Occipital lobe (tissue), 2 donors: Measurements from ENCODE around the gene CCL1. TPM values are rescaled to one million over a fixed set of nuclear protein-coding genes. Genes with fewer than 3 reads are reported as not detected.
"Not testable (repeated sequence)": the region's sequence is repeated elsewhere in the genome, so short reads cannot be mapped to it uniquely, and the experiment has no call there.

Experiments
- DNase-seq: peaks from one replicate; lab custom pipeline; 2025; lab: John Stamatoyannopoulos, UW
- total RNA-seq: library from RNA; depleted of rRNA; stranded (reverse); fragments of >200 nt; gene quantifications from one replicate; pipeline ENCODE4 v1.2.3, GENCODE V29; 2014

Gene CCL1
- total RNA-seq, 1 donor from 2014 or later, result 0.47 TPM

DNA sequence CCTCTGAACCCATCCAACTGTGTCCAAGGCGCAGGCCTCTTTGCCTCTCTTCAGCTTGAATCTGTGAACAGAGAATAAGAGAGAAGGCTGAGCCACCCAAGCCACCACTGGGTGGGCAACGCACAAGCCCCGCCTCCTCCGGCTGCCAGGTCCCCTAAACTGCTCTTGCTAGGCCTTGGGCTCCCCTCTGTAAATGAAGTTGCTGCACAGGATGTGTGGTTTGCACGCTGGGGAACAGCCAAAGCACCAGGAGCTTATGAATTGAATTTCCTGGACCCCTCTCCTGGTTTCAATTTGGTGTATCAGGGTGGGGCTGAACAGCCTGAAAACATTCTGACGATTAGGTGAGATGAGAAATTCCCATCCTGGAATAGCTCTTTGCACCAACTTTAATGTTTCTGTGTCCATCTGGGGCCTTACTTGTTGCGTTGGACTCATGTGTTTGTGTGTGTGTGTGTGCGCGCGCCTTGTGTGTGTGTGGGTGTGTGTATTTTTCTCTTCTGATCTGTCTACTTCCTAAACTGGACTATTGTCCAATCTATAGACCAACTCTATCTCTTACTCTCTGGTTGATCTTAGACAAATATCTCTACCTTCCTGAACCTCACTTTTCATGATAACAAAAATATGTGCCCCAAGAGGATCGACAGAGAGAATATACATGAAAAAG lies 2.3 kb downstream of the CCL1 start:
- no peak for DNase-seq

DNA sequence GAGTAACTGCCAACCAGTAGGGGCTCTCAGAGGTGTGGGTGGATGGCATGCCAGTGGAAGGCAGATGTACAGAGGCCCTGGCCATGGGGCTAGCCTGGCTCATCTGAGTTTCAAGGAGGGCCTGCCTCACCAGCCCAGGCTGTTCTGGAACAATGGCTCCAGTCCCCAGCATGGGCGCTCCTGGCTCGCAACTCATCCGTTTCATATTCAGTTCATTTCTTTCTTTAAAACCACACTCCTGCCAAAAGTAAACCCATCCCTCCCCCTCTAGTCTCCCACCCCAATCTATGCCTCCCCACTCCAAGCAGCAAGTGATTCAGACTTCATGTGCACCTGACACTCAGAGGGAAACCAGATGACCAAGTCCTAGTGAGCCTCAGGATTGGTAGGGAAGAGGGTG lies 4.4 kb downstream of the CCL1 start:
- no peak for DNase-seq

DNA sequence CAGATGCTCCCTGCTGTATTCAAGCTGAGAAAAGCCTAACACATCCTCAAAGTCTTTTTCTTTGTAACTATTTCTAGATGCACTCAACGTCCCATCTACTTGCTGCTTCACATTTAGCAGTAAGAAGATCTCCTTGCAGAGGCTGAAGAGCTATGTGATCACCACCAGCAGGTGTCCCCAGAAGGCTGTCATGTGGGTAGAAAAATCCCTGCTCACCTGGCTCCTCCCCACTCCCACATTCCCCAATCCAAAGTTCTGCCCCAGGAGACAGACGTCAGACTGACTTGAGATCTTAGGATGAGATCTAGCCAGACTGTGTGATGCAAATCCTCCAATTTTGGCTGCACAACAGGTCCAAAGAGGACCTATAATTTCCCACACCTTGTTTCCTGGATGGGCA lies 5.6 kb downstream of the CCL1 start:
- no peak for DNase-seq

DNA sequence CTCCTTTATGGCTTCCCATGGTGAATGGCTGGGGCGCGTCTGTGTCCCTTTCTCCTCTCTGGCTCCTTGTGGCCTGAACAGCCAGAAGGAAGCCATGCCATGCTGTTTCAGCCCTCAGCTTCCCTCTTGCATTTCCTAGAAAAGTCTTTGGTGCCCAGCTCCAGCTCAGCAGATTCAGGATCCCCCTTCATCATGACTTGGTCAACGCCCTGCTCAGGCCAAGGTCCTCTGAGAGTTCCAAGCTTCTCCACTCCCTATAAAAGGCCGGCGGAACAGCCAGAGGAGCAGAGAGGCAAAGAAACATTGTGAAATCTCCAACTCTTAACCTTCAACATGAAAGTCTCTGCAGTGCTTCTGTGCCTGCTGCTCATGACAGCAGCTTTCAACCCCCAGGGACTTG lies 6.8 kb downstream of the CCL1 start, which contains the start of gene CCL13:
TSS of gene CCL13 (plus strand) at position 287 of the 400 bp plus-strand sequence. CDS start at position 334, 47 bp downstream.
- no peak for DNase-seq

DNA sequence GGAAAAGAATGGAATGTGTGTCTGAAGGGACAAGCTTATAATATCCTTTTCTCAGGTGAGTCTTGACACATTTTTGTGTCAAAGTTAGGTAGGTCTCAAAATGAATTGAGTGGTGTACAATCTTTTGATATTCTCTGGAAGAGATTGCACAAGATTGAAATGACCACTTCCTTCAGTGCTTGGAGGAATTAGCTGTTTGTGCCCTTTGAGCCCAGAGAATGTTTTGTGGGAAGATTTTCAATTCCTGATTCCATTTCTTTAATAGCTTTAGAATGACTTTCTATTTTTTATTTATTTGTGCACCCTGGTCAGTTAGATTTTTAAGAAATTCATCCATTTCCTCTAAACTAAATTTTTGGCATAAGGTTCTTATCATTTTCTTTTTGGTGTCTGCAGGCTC lies 8.4 kb downstream of the CCL1 start:
- DNase-seq, result no peak

DNA sequence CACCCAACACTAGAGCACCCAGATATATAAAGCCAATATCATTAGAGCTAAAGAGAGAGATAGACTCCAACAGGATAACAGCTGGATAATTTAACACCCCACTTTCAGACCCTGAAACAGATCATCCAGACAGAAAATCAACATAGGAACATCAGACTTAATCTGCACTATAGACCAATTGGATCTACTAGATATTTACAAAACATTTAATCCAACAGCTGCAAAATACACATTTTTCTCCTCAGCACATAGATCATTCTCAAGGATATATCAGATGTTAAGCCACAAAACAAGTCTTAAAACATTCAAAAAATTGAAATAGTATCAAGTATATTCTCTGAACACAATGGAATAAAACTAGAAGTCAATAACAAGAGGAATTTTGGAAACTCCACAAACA lies 10.8 kb downstream of the CCL1 start:
- DNase-seq, result no peak

DNA sequence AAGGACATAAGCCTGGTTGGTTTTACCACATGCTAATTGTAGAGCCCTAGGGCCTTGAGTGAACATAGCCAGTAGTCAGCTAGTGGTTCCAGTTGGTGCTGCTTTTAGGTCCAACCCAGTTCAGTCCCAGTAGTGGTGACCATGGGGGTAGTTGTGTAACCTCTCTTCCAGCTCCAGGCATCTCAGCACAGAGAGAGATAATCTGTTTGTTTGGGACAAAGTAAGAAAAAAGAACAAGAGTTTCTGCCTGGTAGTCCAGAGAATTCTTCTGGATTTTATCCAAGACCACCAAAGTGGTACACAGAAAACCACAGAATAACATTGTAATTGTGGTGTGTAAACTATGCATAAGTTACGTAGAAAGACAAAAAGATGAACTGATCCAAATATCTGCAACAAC lies 11.9 kb downstream of the CCL1 start:
- no peak for DNase-seq

DNA sequence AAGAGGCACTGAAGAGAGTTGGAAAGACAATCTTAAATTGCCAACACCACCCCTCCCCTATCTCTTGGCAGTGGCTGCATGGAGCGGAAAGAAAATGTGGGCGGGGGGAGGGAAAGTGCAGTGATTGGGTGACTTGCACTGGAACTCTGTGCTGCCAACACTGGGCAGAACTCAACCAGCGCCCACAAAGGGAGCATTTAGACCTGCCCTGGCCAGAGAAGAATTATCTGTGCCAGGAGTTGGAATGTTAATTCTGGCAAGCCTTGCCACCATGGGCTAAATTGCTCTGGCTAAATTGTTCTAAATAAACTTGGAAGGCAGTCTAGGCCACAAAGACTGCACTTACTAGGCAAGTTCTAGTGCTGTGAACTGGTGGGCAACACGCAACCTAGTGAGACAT lies 13.3 kb downstream of the CCL1 start:
- DNase-seq, result no peak

DNA sequence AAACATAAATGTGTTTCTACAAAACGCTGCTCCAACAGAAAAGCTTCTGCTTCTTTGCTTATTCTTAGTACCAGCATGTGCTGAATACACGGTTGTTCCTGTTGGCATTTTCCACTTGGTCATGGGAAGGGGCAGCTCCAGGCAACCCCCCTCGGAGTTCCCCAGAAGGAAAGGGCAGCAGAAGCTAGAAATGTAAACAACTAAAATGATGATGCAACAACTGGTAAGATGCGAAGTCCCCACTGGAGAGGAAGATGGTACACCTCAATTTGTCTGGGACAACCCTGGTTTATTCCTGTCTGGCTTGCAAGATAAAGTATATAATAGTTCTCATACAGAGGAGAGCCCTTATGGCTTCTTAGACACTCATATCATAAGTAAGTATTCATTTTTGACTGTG lies 16.0 kb downstream of the CCL1 start:
- no peak for DNase-seq

DNA sequence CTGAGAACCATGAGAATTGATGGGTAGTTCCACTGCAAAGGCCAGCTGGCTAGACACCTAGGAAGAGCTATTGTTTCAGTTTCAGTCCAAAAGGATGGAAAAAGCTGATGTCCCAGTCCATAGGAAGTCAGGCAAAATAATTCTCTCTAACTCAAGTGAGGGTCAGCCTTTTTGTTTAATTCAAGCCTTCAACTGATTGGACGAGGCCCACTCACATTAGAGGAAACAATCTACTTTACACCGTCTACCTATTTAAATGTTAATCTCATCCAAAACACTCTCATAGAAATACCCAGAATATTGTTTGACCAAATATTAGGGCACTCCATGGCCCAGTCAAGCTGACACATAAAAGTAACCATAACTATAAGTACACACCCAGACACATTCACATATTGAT lies 21.1 kb downstream of the CCL1 start:
- no peak for DNase-seq

DNA sequence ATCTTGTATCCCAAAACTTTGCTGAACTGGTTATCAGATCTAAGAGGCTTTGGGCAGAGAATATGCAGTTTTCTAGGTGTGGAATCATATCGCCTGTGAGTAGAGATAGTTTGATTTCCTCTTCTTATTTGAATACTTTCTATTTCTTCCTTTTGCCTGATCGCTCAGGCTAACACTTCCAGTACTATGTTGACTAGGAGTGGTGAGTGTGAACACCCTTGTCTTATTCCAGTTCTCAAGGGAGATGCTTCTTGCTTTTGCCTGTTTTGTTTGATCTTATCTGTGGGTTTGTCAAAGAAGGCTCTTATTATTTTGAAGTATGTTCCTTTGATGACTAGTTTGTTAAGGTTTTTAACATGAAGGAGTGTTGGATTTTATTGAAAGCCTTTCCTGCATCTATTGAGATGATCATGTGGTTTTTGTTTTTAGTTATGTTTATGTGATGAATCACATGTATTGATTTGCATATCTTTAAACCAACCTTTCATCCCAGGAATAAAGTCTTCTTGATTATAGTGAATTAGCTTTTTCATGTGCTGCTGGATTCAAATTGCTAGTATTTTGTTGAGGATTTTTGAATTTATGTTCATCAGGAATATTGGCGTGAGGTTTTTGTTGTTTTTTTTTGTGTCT lies 23.8 kb downstream of the CCL1 start:
- DNase-seq, result no peak

DNA sequence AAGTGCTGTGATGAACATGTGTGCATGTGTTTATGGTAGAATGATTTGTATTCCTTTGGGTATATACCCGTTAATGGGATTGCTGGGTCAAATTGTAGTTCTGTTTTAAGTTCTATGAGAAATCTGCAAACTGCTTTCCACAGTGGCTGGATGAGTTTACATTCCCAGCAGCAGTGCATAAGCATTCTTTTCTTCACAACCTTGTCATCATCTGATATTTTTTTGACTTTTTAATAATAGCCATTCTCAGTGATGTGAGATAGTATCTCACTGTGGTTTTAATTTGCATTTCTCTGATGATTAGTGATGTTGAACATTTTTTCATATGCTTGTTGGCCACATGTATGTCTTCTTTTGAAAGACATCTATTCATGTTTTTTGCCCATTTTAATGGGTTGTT lies 25.3 kb downstream of the CCL1 start:
- no peak for DNase-seq

DNA sequence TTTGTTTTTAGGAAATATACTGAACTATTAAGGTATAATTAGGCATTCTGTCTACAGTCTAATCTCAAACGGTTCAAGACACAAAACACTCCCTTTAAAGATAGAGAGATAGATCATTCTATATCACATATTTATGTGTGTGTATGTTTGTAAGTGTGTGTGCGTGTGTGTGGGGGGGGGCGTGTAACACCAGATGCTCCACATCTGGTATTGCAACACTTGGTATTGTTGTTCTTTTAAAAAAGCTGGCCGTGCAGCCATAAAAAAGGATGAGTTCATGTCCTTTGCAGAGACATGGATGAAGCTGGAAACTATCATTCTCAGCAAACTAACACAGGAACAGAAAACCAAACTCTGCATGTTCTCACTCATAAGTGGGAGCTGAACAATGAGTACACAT lies 35.5 kb downstream of the CCL1 start:
- not testable (repeated sequence) for DNase-seq

DNA sequence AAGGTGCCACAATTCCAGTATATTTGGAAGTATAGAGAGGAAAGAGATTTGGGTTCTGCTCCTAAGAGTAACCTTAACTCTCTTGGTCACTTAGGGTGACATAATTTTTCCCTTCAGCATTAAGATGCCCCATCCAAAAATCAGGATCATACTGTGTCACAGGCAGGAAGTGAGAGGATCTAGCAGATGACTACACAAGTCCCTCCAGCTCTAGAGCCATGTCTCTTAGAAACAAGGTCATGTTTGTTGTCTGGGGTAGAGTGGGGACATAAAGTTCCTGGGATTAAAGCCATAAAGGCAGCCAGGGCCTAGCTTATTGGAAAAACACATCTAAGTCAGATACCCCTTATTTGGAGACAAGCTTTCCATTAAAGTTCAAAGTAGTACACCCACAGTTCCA lies 41.1 kb downstream of the CCL1 start:
- DNase-seq, result no peak

DNA sequence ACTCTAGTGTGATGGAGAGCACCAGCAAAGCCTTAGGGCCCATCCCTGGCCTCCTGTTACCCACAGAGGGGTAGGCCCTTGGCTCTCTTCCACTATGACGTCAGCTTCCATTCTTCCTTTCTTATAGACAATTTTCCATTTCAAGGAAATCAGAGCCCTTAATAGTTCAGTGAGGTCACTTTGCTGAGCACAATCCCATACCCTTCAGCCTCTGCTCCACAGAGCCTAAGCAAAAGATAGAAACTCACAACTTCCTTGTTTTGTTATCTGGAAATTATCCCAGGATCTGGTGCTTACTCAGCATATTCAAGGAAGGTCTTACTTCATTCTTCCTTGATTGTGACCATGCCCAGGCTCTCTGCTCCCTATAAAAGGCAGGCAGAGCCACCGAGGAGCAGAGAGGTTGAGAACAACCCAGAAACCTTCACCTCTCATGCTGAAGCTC lies 44.0 kb downstream of the CCL1 start, which contains the start of gene CCL8:
TSS of gene CCL8 (plus strand) at position 397 of the 445 bp plus-strand sequence. CDS start 67 bp downstream, outside the sequence.
- no peak for DNase-seq

DNA sequence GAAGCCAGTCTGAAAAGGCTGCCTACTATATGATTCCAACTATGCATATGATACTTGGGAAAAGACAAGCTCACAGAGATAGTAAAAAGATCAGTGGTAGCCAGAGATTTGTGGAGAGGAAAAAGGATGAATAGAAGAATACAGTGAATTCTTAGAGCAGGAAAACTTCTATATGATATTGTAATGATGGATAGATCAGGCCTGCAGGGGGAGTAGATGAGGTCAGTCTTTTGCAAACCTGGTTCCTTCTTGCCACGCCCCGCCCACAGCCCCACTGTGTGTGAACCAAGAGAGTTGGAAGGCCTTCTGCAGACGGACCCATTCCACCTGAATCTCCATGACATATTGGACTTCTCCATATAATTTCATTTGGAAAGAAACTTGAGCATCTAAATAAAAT lies 44.6 kb downstream of the CCL1 start:
- DNase-seq, result no peak

DNA sequence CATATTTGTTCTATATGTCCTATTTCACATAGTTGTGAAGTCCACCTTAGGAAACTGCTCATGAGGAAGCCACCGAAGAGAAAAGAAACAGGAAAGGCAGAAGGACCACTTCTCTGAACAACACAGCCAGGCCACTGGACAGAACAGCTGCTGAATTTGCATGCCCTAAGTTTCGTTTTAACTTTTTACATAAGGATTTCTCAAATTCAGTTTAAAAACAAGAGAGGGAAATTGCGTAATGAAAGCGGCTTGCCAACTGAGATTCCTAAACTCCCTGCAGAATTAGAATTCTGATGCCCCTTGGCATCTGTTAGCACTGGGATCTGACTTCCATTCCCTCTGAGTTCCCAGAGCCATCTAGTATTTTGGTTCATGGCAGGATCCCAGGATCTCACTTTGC lies 48.8 kb downstream of the CCL1 start:
- no peak for DNase-seq

DNA sequence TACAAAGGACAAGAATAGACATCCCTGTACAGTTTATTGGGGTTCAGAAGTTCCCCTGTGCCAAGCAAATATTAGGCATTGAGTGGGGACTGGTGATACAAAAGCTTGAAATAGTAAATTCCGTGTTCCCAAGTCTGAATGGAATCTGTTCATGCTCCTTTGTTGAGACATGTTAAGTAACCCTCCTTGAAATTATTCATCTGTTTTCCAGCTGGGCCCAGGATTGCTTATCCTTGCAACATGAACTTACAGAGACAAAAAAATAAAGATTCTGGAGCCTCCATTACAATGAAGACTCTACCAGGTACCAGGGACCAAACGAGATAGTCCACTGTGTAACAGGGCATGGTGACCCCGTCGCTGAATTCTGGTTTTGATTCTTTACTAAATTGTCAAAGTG lies 49.9 kb downstream of the CCL1 start:
- no peak for DNase-seq

DNA sequence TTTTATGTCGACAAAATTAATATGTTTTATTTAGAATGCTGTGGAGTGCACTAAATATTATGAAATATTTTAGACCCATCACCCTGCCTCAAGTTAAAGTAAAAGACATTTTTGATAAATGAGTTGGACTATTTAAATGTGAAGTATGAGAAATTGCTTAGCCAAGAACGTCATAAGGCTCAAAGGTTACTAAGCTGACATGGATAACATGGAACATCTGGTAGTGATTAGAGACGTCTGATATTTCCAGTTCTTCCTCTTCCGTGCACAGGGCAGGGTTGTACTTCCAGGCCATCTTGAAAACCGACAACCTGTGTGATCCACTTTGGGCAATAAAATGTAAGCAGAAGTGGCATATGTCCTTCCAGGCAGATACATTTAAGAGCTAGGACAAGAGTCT lies 51.0 kb downstream of the CCL1 start:
- DNase-seq, result no peak

DNA sequence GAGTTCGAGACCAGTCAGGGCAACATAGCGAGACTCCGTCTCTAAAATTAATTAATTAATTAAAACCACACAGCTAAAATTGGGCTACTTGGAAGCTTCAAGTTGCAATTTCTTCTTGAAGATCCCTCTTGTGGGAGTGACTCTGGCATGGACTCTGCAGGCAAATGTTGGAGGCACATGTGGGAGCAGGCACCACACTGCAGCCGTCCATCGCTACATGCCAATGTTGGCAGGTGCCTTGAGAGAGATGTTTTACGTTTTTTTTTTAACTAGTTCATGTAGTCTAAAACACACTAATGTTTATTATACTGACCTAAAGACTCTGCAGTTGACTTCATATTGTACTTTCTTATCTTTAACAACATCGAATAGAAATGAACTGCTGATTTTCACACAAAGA lies 51.7 kb downstream of the CCL1 start:
- no peak for DNase-seq
